HEK293 (cell line): ENCODE measurements around the gene LMBR1.
"Not testable (repeated sequence)": the region's sequence is repeated elsewhere in the genome, so short reads cannot be mapped to it uniquely, and the experiment has no call there.

Source experiments
- CTCF ChIA-PET: fragments of 350-600 bp; formaldehyde crosslinking; extraction: SDS; loops from one replicate; lab custom pipeline; 2021; ENCODE audit warnings: antibody characterized with exemption; lab: Yijun Ruan, JAX
- POLR2A ChIA-PET: fragments of 300-600 bp; formaldehyde crosslinking; extraction: SDS; loops from one replicate; lab custom pipeline; 2020; ENCODE audit warnings: antibody characterized with exemption, inconsistent platforms; lab: Yijun Ruan, JAX
- H3K27ac ChIP-seq: fragments of 200-500 bp; sonication (Bioruptor generic); 2 replicates; pipeline ENCODE4 v1.5.1; 2014; ENCODE audit warnings: low read depth, low read length, control low read depth, inconsistent platforms; ENCODE audit errors: extremely low read depth
- H3K36me3 ChIP-seq, 2 experiments: fragments of 200-500 bp in 1 of 2; sonication (Bioruptor generic) in 1 of 2; 1 replicate in 1 of 2; 2 replicates in 1 of 2; pipeline ENCODE4 v1.5.1; 2014 to 2017; ENCODE audit warnings: inconsistent platforms in 2 of 2, low read length in 2 of 2; ENCODE audit not compliant: control insufficient read depth in 2 of 2, insufficient read depth in 1 of 2
- H3K4me1 ChIP-seq: fragments of 200-500 bp; sonication (Bioruptor generic); 2 replicates; pipeline ENCODE4 v1.5.1; 2014; ENCODE audit warnings: mild to moderate bottlenecking, low read length, inconsistent platforms; ENCODE audit not compliant: control insufficient read depth, insufficient read depth
- H3K4me3 ChIP-seq: 2 replicates; pipeline ENCODE4 v1.5.1; 2011; ENCODE audit warnings: low read depth, mild to moderate bottlenecking, control low read depth, low read length, moderate library complexity
- H3K9me3 ChIP-seq: fragments of 200-500 bp; sonication (Bioruptor generic); 2 replicates; pipeline ENCODE4 v1.5.1; 2014; ENCODE audit warnings: low read depth, low read length, inconsistent platforms; ENCODE audit not compliant: control insufficient read depth, insufficient read depth
- GFI1B ChIP-seq: fragments of 450-650 bp; formaldehyde crosslinking; IDR thresholded peaks from 2 replicates; pipeline ENCODE4 v1.5.1; 2016; ENCODE audit warnings: missing biosample characterization, missing genetic modification characterization
- MEIS1 ChIP-seq: sonication (generic); formaldehyde crosslinking; IDR thresholded peaks from 2 replicates; pipeline ENCODE4 v1.8.1; 2022; ENCODE audit warnings: missing genetic modification reagents, mild to moderate bottlenecking, borderline replicate concordance
- PRDM6 ChIP-seq: fragments of 450-650 bp; formaldehyde crosslinking; IDR thresholded peaks from 2 replicates; pipeline ENCODE4 v1.5.1; 2017; ENCODE audit warnings: missing biosample characterization, missing genetic modification characterization
- SCRT1 ChIP-seq: fragments of 450-650 bp; formaldehyde crosslinking; IDR thresholded peaks from 2 replicates; pipeline ENCODE4 v1.5.1; 2016; ENCODE audit warnings: missing biosample characterization, missing genetic modification characterization, borderline replicate concordance
- SETDB1 ChIP-seq: IDR thresholded peaks from one replicate; pipeline ENCODE4 v1.6.1; 2017; ENCODE audit warnings: mild to moderate bottlenecking, low read length, moderate library complexity, mixed read lengths; ENCODE audit not compliant: insufficient read length
- ZBTB26 ChIP-seq: fragments of 450-650 bp; formaldehyde crosslinking; optimal IDR thresholded peaks from 2 replicates; pipeline ENCODE3; 2016; ENCODE audit warnings: missing biosample characterization, mild to moderate bottlenecking, missing genetic modification characterization
- ZNF211 ChIP-seq: fragments of 450-650 bp; formaldehyde crosslinking; IDR thresholded peaks from 2 replicates; pipeline ENCODE4 v1.5.1; 2016; ENCODE audit warnings: low read depth, missing biosample characterization, missing genetic modification characterization
- ZNF366 ChIP-seq: fragments of 450-650 bp; formaldehyde crosslinking; conservative IDR thresholded peaks from 2 replicates; pipeline ENCODE4 v1.5.1; 2016; ENCODE audit warnings: missing biosample characterization, missing genetic modification characterization
- ZNF404 ChIP-seq: fragments of 450-650 bp; formaldehyde crosslinking; IDR thresholded peaks from 2 replicates; pipeline ENCODE4 v1.5.1; 2017; ENCODE audit warnings: missing biosample characterization, missing genetic modification characterization
- ZNF585B ChIP-seq: fragments of 450-650 bp; formaldehyde crosslinking; IDR thresholded peaks from 2 replicates; pipeline ENCODE4 v1.5.1; 2016; ENCODE audit warnings: missing biosample characterization, missing genetic modification characterization
- ZNF768 ChIP-seq: fragments of 450-650 bp; formaldehyde crosslinking; IDR thresholded peaks from 2 replicates; pipeline ENCODE4 v1.5.1; 2018; ENCODE audit warnings: missing biosample characterization, mild to moderate bottlenecking, missing genetic modification characterization
- ZNF791 ChIP-seq: fragments of 450-650 bp; formaldehyde crosslinking; IDR thresholded peaks from 2 replicates; pipeline ENCODE4 v1.5.1; 2016; ENCODE audit warnings: missing biosample characterization, missing genetic modification characterization
- ZSCAN16 ChIP-seq: fragments of 450-650 bp; formaldehyde crosslinking; IDR thresholded peaks from 2 replicates; pipeline ENCODE4 v1.5.1; 2016; ENCODE audit warnings: missing biosample characterization, missing genetic modification characterization

LMBR1 gene

GRCh38 chr7:156861212-156861611 is 31.8 kb downstream of the LMBR1 start:
- POLR2A ChIA-PET = interaction anchor here (0.6 kb wide), 1 partner anchor 464 kb away, joined by 7 read pairs; no protein-coding TSS in a partner anchor
- no peak overlapping the region for H3K4me3 ChIP-seq
- H3K4me1 ChIP-seq = no peaks in the 10 kb centered on the region
- H3K27ac ChIP-seq = no peak overlapping the region
- CTCF ChIA-PET = no interaction called here
- TF ChIP-seq ZNF404 (tag by site-specific recombination) (no peak), ZNF585B (tag by site-specific recombination) (peak; percentile 97)
- TF ChIP-seq, all 188 proteins: peak for 1
- Histone ChIP-seq H3K9me3 (no peaks in the 10 kb centered on the region), H3K36me3 (peaks cover 0 to 24% of the 10 kb centered on the region in 2 experiments; a peak in 1 of 3 replicates)

GRCh38 chr7:156860099-156860498 is 32.9 kb downstream of the LMBR1 start:
- H3K4me3 ChIP-seq, POLR2A ChIA-PET, H3K4me1 ChIP-seq, H3K9me3 ChIP-seq, CTCF ChIA-PET, H3K27ac ChIP-seq: not testable (repeated sequence)
- TF ChIP-seq SETDB1 = peak; percentile 74
- peaks cover 0 to 24% of the 10 kb centered on the region in 2 experiments; a peak in 1 of 3 replicates for H3K36me3 ChIP-seq

- CTCF ChIA-PET = no interaction called here
- no peaks in the 10 kb centered on the region for H3K4me1 ChIP-seq
- peaks cover 0 to 24% of the 10 kb centered on the region in 2 experiments; a peak in 1 of 3 replicates for H3K36me3 ChIP-seq
- TF ChIP-seq PRDM6 (no peak), ZNF366 (no peak), ZNF211 (tag by site-specific recombination) (peak; percentile 91)
- TF ChIP-seq, all 188 proteins: peak for 1
- no peak overlapping the region for H3K27ac ChIP-seq
- POLR2A ChIA-PET = interaction anchor here (0.7 kb wide), 1 partner anchor 35 kb away, joined by 3 read pairs; no protein-coding TSS in a partner anchor
- no peaks in the 10 kb centered on the region for H3K9me3 ChIP-seq
- H3K4me3 ChIP-seq = no peak overlapping the region
Observed at GRCh38 chr7:156858523-156858922, 34.5 kb downstream of the LMBR1 start.

GRCh38 chr7:156857757-156858156 is 35.2 kb downstream of the LMBR1 start:
- Histone ChIP-seq H3K9me3 (no peaks in the 10 kb centered on the region), H3K4me1 (no peaks in the 10 kb centered on the region), H3K36me3 (peaks cover 0 to 23% of the 10 kb centered on the region in 2 experiments; a peak in 1 of 3 replicates), H3K4me3 (no peak overlapping the region)
- TF ChIP-seq ZSCAN16 (no peak), SETDB1 (peak; percentile 75), ZNF791 (tag by site-specific recombination) (no peak), SCRT1 (tag by site-specific recombination) (no peak), GFI1B (tag by site-specific recombination) (no peak), ZNF768 (tag by site-specific recombination) (no peak)
- TF ChIP-seq, all 188 proteins: peak for 1
- POLR2A ChIA-PET = no interaction called here
- no peak overlapping the region for H3K27ac ChIP-seq
- CTCF ChIA-PET = no interaction called here

- POLR2A ChIA-PET = no interaction called here
- CTCF ChIA-PET = no interaction called here
Observed at GRCh38 chr7:156854654-156855053, 38.3 kb downstream of the LMBR1 start.

More at GRCh38 chr7:156854654-156855053, 38.3 kb downstream of the LMBR1 start:
- TF ChIP-seq SETDB1 (peak; percentile 65), PRDM6 (no peak), ZBTB26 (tag by site-specific recombination) (no peak), MEIS1 (no peak)
- TF ChIP-seq, all 188 proteins: peak for 1
- no peaks in the 10 kb centered on the region for H3K4me1 ChIP-seq
- H3K27ac ChIP-seq = no peak overlapping the region
- no peaks in the 10 kb centered on the region for H3K9me3 ChIP-seq
- no peaks in the 10 kb centered on the region for H3K36me3 ChIP-seq
- H3K4me3 ChIP-seq = no peak overlapping the region
